ENCODE results near the gene SULF2. TPM values are rescaled to one million over a fixed set of nuclear protein-coding genes. Genes with fewer than 3 reads are reported as not detected.

The SULF2 gene
- total RNA-seq, 4 donors from 2014 or later, result 31.5 to 182 (median 94.4) TPM

DNA sequence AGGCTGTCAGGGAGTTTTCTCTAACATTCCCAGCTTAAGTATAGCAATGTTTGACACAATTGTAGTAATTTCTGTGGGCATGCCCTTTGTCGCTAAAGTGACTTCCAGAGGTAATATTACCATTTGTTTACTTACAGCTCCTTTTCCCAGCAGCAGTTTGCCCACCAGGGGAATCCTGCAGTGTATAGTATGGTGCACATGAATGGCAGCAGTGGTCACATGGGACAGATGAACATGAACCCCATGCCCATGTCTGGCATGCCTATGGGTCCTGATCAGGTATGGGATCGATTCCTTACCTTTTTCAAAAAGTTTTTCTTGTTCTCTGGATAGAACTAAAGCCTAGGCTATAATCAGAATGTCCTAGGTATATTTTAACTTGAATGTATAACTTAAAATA, 132.5 kb downstream of the SULF2 start:
- H3K9me3 ChIP-seq, result no peaks in the 10 kb centered on the region
- H3K27me3 ChIP-seq, result no peaks in the 10 kb centered on the region
- intact Hi-C loops (cut with DNase I), result no loop called here
- no peak for DNase-seq
- peaks cover 14 to 100% (median 24%) of the 10 kb centered on the region in 3 donors for H3K36me3 ChIP-seq
- no peaks in the 10 kb centered on the region for H3K4me1 ChIP-seq
- no peak for TF ChIP-seq POLR2A (IDR thresholded peaks at IDR 0.05)
- TF ChIP-seq, protein P1, sequence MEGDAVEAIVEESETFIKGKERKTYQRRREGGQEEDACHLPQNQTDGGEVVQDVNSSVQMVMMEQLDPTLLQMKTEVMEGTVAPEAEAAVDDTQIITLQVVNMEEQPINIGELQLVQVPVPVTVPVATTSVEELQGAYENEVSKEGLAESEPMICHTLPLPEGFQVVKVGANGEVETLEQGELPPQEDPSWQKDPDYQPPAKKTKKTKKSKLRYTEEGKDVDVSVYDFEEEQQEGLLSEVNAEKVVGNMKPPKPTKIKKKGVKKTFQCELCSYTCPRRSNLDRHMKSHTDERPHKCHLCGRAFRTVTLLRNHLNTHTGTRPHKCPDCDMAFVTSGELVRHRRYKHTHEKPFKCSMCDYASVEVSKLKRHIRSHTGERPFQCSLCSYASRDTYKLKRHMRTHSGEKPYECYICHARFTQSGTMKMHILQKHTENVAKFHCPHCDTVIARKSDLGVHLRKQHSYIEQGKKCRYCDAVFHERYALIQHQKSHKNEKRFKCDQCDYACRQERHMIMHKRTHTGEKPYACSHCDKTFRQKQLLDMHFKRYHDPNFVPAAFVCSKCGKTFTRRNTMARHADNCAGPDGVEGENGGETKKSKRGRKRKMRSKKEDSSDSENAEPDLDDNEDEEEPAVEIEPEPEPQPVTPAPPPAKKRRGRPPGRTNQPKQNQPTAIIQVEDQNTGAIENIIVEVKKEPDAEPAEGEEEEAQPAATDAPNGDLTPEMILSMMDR (IDR thresholded peaks at IDR 0.05), result no peak
- H3K27ac ChIP-seq, result no peak overlapping the region
- WGBS, 2 donors, result 89 to 90% methylated on average over 2 of the region's 2 CpGs
- no peak overlapping the region for H3K4me3 ChIP-seq

DNA sequence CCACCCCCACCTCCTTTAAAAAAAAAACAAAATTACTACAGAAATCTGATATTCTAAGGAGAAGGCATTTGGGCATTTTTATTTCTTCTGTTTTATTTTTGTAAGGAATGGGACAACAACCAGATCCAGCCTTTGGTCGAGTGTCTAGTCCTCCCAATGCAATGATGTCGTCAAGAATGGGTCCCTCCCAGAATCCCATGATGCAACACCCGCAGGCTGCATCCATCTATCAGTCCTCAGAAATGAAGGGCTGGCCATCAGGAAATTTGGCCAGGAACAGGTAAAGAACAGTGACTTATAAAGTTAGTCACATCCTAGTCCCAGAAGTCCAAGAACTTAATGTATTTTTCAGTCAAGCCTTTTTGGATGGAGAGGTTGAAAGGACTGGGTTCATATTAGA, 133.0 kb downstream of the SULF2 start:
- WGBS, 2 donors, result 60 to 68% methylated on average over 2 to 3 of the region's 3 CpGs
- no peaks in the 10 kb centered on the region for H3K27me3 ChIP-seq

DNA sequence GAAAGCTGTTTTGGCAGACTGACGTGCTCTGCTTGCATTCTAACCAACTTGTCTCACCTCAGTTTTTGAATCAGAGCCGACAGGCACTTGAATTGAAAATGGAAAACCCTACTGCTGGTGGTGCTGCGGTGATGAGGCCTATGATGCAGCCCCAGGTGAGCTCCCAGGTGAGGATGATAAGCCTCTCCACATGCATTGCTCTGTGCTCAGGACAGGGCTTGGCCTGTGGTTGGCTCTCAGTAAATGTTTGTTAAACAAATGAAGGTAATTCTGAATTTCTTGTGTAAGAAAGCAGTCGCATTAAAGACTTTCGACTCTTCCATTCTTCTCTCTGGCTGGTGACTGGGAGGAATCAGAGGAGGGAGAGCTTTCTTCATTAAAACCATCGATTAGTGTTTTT, 136.3 kb downstream of the SULF2 start:
- Histone ChIP-seq H3K9me3 (no peaks in the 10 kb centered on the region), H3K36me3 (peaks cover 13 to 100% (median 24%) of the 10 kb centered on the region in 3 donors), H3K27ac (no peak overlapping the region), H3K27me3 (no peaks in the 10 kb centered on the region), H3K4me3 (no peak overlapping the region), H3K4me1 (no peaks in the 10 kb centered on the region)
- WGBS, 2 donors, result 92 to 93% methylated on average over 4 to 6 of the region's 6 CpGs
- DNase-seq, result no peak
- no peak for TF ChIP-seq POLR2A (IDR thresholded peaks at IDR 0.05)
- intact Hi-C loops (cut with DNase I), result no loop called here

More for the DNA sequence above, 133.0 kb downstream of the SULF2 start:
- Histone ChIP-seq H3K4me3 (no peak overlapping the region), H3K36me3 (peaks cover 14 to 100% (median 24%) of the 10 kb centered on the region in 3 donors), H3K4me1 (no peaks in the 10 kb centered on the region), H3K9me3 (no peaks in the 10 kb centered on the region), H3K27ac (no peak overlapping the region)
- TF ChIP-seq, protein P1 (IDR thresholded peaks at IDR 0.05), result no peak
- no peak for TF ChIP-seq POLR2A (IDR thresholded peaks at IDR 0.05)
- DNase-seq, result no peak
- intact Hi-C loops (cut with DNase I), result no loop called here

DNA sequence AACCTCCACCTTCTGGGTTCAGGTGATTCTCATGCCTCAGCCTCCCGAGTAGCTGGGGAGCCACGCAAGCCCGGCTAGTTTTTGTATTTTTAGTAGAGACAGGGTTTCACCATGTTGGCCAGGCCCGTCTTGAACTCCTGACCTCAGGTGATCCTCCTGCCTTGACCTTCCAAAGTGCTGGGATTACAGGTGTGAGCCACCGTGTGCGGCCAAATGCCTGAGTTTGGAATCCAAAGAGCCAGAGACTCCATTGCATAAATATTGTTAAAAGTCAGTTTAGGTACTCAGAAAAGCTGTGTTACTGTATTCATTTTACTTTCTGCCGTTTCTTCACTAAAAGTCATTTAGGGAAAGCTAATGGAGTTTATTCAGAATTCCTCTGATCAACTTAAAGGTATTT, 137.3 kb downstream of the SULF2 start:
- intact Hi-C loops (cut with DNase I), result no loop called here
- DNase-seq, result no peak
- no peaks in the 10 kb centered on the region for H3K27me3 ChIP-seq
- H3K9me3 ChIP-seq, result no peaks in the 10 kb centered on the region
- no peak overlapping the region for H3K4me3 ChIP-seq
- no peak overlapping the region for H3K27ac ChIP-seq
- H3K36me3 ChIP-seq, result peaks cover 10 to 100% (median 20%) of the 10 kb centered on the region in 3 donors
- TF ChIP-seq POLR2A (IDR thresholded peaks at IDR 0.05), result no peak
- TF ChIP-seq, protein P1 (IDR thresholded peaks at IDR 0.05), result no peak
- no peaks in the 10 kb centered on the region for H3K4me1 ChIP-seq
- WGBS, 2 donors, result 90 to 97% methylated on average over 5 to 6 of the region's 7 CpGs

DNA sequence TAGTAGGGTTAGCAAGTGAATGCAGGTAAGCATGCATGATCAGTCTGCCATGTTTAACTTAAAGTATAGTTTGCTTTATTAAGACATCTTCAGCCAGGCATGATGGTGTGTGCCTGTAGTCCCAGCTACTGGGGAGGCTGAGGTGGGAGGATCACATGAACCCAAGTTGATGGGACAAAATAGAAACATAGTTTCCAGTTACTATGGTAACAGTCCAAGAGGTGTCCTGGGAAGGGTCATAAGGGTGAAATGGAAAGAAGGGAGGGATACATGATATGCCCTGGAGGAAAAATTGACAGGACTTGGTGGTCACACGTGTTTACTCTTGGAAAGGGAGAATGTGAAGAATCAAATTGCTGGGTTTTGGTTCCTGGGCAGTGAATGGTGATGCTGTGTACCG, 139.6 kb downstream of the SULF2 start:
- intact Hi-C loops (cut with DNase I), result no loop called here
- H3K4me1 ChIP-seq, result no peaks in the 10 kb centered on the region
- H3K27me3 ChIP-seq, result no peaks in the 10 kb centered on the region
- H3K4me3 ChIP-seq, result no peak overlapping the region
- 81 to 93% methylated on average over 2 of the region's 2 CpGs for WGBS, 2 donors
- H3K36me3 ChIP-seq, result peaks cover 4 to 100% (median 20%) of the 10 kb centered on the region in 3 donors
- TF ChIP-seq, protein P1 (IDR thresholded peaks at IDR 0.05), result no peak
- TF ChIP-seq POLR2A (IDR thresholded peaks at IDR 0.05), result no peak
- no peaks in the 10 kb centered on the region for H3K9me3 ChIP-seq
- H3K27ac ChIP-seq, result no peak overlapping the region
- no peak for DNase-seq

DNA sequence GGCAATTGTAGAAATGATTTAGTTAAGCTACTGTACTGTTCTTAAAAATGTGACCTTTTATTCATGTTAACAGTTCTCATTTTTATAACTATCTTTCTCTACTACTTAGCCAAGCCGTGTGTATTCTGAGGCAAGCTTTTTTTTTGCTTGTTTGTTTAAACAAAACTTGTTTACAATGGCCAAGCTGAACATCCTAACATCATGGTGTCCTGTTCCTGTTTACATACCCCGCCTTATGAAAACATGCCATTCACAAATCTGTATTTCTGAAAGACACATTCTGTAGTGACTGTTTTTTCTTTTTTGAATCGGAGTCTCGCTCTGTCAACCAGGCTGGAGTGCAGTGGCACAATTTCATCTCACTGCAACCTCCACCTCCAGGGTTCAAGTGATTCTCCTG, 142.7 kb downstream of the SULF2 start:
- no peaks in the 10 kb centered on the region for H3K4me1 ChIP-seq
- H3K27me3 ChIP-seq, result no peaks in the 10 kb centered on the region
- peaks cover 4 to 100% (median 32%) of the 10 kb centered on the region in 3 donors for H3K36me3 ChIP-seq
- H3K27ac ChIP-seq, result no peak overlapping the region
- no peak overlapping the region for H3K4me3 ChIP-seq
- TF ChIP-seq, protein P1 (IDR thresholded peaks at IDR 0.05), result no peak
- TF ChIP-seq POLR2A (IDR thresholded peaks at IDR 0.05), result no peak
- H3K9me3 ChIP-seq, result no peaks in the 10 kb centered on the region
- intact Hi-C loops (cut with DNase I), result no loop called here
- no peak for DNase-seq
- 77 to 82% methylated on average over 4 of the region's 4 CpGs for WGBS, 2 donors
